ENCODE results near the gene EFS. TPM values are rescaled to one million over a fixed set of nuclear protein-coding genes. Genes with fewer than 3 reads are reported as not detected.
A peak's percentile ranks its signal among the peaks of the same experiment; 100 is the strongest.

EFS gene
- total RNA-seq, 6 experiments from 2014 or later: 8.8 to 13.5 (median 12.3) TPM

- H3K4me3 Mint-ChIP-seq: peak within 1 kb of the TSS; percentile 92
- H3K27ac Mint-ChIP-seq: peak within 1 kb of the TSS; percentile 96
- H3K4me1 Mint-ChIP-seq (ENCODE audit: low read depth): peaks cover 35% of the 10 kb centered on the region
- peak; percentile 100 for DNase-seq
- H3K27me3 Mint-ChIP-seq (ENCODE audit: insufficient read depth): peaks cover 4% of the 10 kb centered on the region
- no peak for TF ChIP-seq CTCF (IDR thresholded peaks at IDR 0.05)
- peaks cover 45% of the 10 kb centered on the region for H3K36me3 Mint-ChIP-seq (ENCODE audit: low read depth)
- H3K9me3 Mint-ChIP-seq: no peaks in the 10 kb centered on the region
Measured at GRCh38 chr14:23320584-23321571, 44.1 kb downstream of the EFS start, which contains the start of gene PABPN1. TSS of gene PABPN1 (plus strand) at chr14:23321457. CDS start at chr14:23321470, 13 bp downstream.

- peak overlapping the region; percentile 80 for H3K4me3 Mint-ChIP-seq
- H3K36me3 Mint-ChIP-seq (ENCODE audit: low read depth): peaks cover 39% of the 10 kb centered on the region
- no peak for DNase-seq
- TF ChIP-seq CTCF (IDR thresholded peaks at IDR 0.05): no peak
- peaks cover 36% of the 10 kb centered on the region for H3K4me1 Mint-ChIP-seq (ENCODE audit: low read depth)
- H3K27me3 Mint-ChIP-seq (ENCODE audit: insufficient read depth): peaks cover 4% of the 10 kb centered on the region
- H3K27ac Mint-ChIP-seq: peak overlapping the region; percentile 94
- H3K9me3 Mint-ChIP-seq: no peaks in the 10 kb centered on the region
Measured at GRCh38 chr14:23319746-23320583, 45.0 kb downstream of the EFS start.

- TF ChIP-seq CTCF (IDR thresholded peaks at IDR 0.05): no peak
- Mint-ChIP-seq H3K27me3 (ENCODE audit: insufficient read depth) (no peaks in the 10 kb centered on the region), H3K27ac (no peak overlapping the region), H3K36me3 (ENCODE audit: low read depth) (peaks cover 35% of the 10 kb centered on the region), H3K4me3 (no peak overlapping the region), H3K9me3 (no peaks in the 10 kb centered on the region), H3K4me1 (ENCODE audit: low read depth) (peaks cover 22% of the 10 kb centered on the region)
- DNase-seq: no peak
Measured at GRCh38 chr14:23316300-23316699, 48.7 kb downstream of the EFS start.

GRCh38 chr14:23310546-23310945 lies 54.4 kb downstream of the EFS start:
- peaks cover 40% of the 10 kb centered on the region for H3K36me3 Mint-ChIP-seq (ENCODE audit: low read depth)
- no peak overlapping the region for H3K4me3 Mint-ChIP-seq
- DNase-seq: no peak
- H3K4me1 Mint-ChIP-seq (ENCODE audit: low read depth): peaks cover 35% of the 10 kb centered on the region
- no peaks in the 10 kb centered on the region for H3K9me3 Mint-ChIP-seq
- H3K27ac Mint-ChIP-seq: 0 out of 2 replicates have a peak overlapping the region, but pooled peaks have one; percentile 18
- H3K27me3 Mint-ChIP-seq (ENCODE audit: insufficient read depth): no peaks in the 10 kb centered on the region; the same call in 1 of the 2 replicates
- no peak for TF ChIP-seq CTCF (IDR thresholded peaks at IDR 0.05)

GRCh38 chr14:23308721-23309445 lies 56.1 kb downstream of the EFS start:
- Mint-ChIP-seq H3K4me1 (ENCODE audit: low read depth) (peaks cover 35% of the 10 kb centered on the region), H3K36me3 (ENCODE audit: low read depth) (peaks cover 40% of the 10 kb centered on the region), H3K4me3 (peak overlapping the region; percentile 93), H3K27ac (peak overlapping the region; percentile 82), H3K27me3 (ENCODE audit: insufficient read depth) (no peaks in the 10 kb centered on the region; the same call in 1 of the 2 replicates), H3K9me3 (no peaks in the 10 kb centered on the region)
- no peak for TF ChIP-seq CTCF (IDR thresholded peaks at IDR 0.05)
- no peak for DNase-seq

Measured in HFFc6 (cell line).